ENCODE measurements around the gene PLAAT4. TPM values are rescaled to one million over a fixed set of nuclear protein-coding genes. Genes with fewer than 3 reads are reported as not detected.

Gene PLAAT4
- total and polyA plus RNA-seq, 2 of the 13 experiments (the other 11 are each of a cell fraction or from before 2014, with no cell fraction given), result 0.71 to 1.00 TPM

DNA sequence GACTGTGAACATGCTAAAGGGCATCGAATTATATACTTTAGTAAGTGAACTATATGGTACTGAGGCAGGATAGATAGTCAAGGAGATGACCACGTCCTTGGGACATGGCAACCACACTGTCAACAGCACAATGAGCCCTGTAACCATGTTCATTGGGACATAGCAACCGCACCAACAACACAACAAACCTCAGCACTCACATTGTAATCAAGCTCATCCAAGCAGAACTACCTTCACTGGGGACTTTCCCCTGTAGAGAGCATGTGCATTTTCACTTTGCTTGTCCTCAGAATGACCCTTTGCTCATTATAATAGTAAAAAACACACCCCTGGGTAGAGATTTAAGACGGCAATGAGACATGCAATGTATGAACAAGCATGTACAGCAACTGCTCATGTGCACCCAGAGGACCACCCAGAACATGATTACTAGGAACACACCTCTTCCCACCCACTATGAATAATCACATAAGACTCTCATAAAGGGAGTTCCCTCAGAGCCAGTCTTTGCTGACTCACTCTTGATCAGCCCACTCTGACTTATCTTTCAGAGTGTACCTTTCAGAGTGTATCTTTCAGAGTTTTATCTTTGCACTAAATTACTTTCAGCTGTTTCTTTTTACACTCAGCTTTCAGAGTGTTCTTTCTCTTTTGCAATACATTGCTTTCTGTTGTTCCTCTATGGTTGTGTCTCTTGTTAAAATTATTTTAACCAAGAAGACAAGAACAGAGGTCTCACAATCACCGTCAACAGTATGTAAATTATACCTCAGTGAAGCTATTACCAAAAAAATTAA is 30.6 kb downstream of the PLAAT4 start (continued):
- TF ChIP-seq ARNT (IDR thresholded peaks at IDR 0.05) (no peak), KDM3A (CRISPR knock-in tag; IDR thresholded peaks at IDR 0.05; ENCODE audit: low read depth) (no peak), THAP8 (CRISPR knock-in tag; IDR thresholded peaks at IDR 0.05; ENCODE audit: borderline replicate concordance) (no peak), KMT2B (CRISPR knock-in tag; IDR thresholded peaks at IDR 0.05) (no peak), MATR3 (CRISPR knock-in tag; IDR thresholded peaks at IDR 0.05) (no peak), CENPT (CRISPR knock-in tag; IDR thresholded peaks at IDR 0.05; ENCODE audit: low read depth) (no peak), RFX1 (IDR thresholded peaks at IDR 0.05) (peak; percentile 71; the same call in 1 of the 2 replicates), NR2F6 (IDR thresholded peaks at IDR 0.05) (no peak), NR2F6 (CRISPR knock-in tag; IDR thresholded peaks at IDR 0.05) (no peak), BCL6 (CRISPR knock-in tag; IDR thresholded peaks at IDR 0.05) (no peak), CEBPG (CRISPR knock-in tag; IDR thresholded peaks at IDR 0.05) (no peak), SIX4 (CRISPR knock-in tag; IDR thresholded peaks at IDR 0.05) (no peak), TEAD3 (CRISPR knock-in tag; optimal IDR thresholded peaks at IDR 0.05; ENCODE audit: borderline replicate concordance) (no peak), MXI1 (IDR thresholded peaks at IDR 0.05; ENCODE audit: borderline replicate concordance, low read depth, low read length) (peak; percentile 35; the same call in 1 of the 3 replicates), RARA (CRISPR knock-in tag; IDR thresholded peaks at IDR 0.05) (peak; percentile 40; the same call in 1 of the 2 replicates), HNRNPL (IDR thresholded peaks at IDR 0.05; ENCODE audit: low read depth, low read length) (no peak), POLR2A (IDR thresholded peaks at IDR 0.05; ENCODE audit: insufficient read depth in 1 of 2, low read depth in 2 of 2, low read length in 2 of 2) (no peak)

DNA sequence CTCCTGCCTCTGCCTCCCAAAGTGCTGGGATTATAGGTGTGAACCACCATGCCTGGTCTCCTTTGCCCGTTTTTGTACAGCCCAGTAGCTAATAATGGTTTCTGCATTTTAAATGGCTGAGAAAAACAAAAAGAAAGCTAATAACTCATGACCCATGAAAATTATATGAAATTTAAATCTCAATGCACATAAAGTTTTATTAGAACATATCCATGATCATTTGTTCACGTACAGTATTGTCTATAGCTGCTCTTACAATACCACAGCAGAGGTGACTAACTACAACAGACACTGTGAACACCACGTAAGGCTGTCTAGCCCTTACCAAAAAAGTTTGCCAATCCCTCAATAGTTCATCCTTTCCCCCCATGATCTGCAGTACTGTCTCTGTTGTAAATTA is 33.0 kb downstream of the PLAAT4 start:
- H3K4me3 ChIP-seq (replicated peaks in 1 of 3; ENCODE audit: insufficient read depth in 1 of 3, low read depth in 2 of 3, low read length in 3 of 3), result no peak overlapping the region
- in situ Hi-C loops (cut with HindIII; ENCODE audit: extremely low pct_ligation_motif_present, low pct_unique_long_range_greater_than_20kb), result no loop called here
- no peak overlapping the region for H3K9ac ChIP-seq (ENCODE audit: insufficient read depth, low read depth, low read length)
- DNase-seq (ENCODE audit: low spot score) (no peak), ATAC-seq (no peak), FAIRE-seq (no peak)
- intact Hi-C loops (cut with micrococcal nuclease; ENCODE audit: unreplicated experiment), result no loop called here
- no peaks in the 10 kb centered on the region for H3K9me3 ChIP-seq (ENCODE audit: low read length)
- ChIA-PET CTCF (ENCODE audit: low intra/inter-chr PET ratio, low total read pairs) (no interaction called here), POLR2A (no interaction called here)
- H3K4me1 ChIP-seq (ENCODE audit: insufficient read depth, low read length), result peaks cover 26% of the 10 kb centered on the region
- 66% methylated on average over 3 of the region's 3 CpGs for WGBS (ENCODE audit: low lambda C conversion rate)
- H3K79me2 ChIP-seq (ENCODE audit: insufficient read depth, low read length), result no peaks in the 10 kb centered on the region
- no peaks in the 10 kb centered on the region for H3K27me3 ChIP-seq (ENCODE audit: control insufficient read depth in 1 of 2, insufficient read depth in 2 of 2, low read length in 2 of 2)
- no peak overlapping the region for H3K4me2 ChIP-seq (ENCODE audit: low read depth, low read length)
- H4K20me1 ChIP-seq (ENCODE audit: insufficient read depth, low read length), result no peaks in the 10 kb centered on the region
- H2AFZ ChIP-seq (ENCODE audit: low read length), result no peak overlapping the region
- no TSS peak for BruUV-seq (replicated peaks)
- H3K36me3 ChIP-seq (replicated peaks in 1 of 2; ENCODE audit: control insufficient read depth in 1 of 2, insufficient read depth in 2 of 2, low read length in 2 of 2), result no peaks in the 10 kb centered on the region
- H3K27ac ChIP-seq (ENCODE audit: extremely low read length, insufficient read depth, low read length), result no peak overlapping the region
- TF ChIP-seq HIVEP1 (CRISPR knock-in tag; IDR thresholded peaks at IDR 0.05) (no peak), FOXP1 (IDR thresholded peaks at IDR 0.05) (no peak), FOXP1 (CRISPR knock-in tag; IDR thresholded peaks at IDR 0.05) (no peak), MXD4 (CRISPR knock-in tag; IDR thresholded peaks at IDR 0.05) (no peak), RELA (CRISPR knock-in tag; IDR thresholded peaks at IDR 0.05) (no peak), HDAC1 (CRISPR knock-in tag; IDR thresholded peaks at IDR 0.05) (no peak), CCDC6 (CRISPR knock-in tag; IDR thresholded peaks at IDR 0.05) (no peak), ZNF615 (CRISPR knock-in tag; IDR thresholded peaks at IDR 0.05; ENCODE audit: borderline replicate concordance) (no peak)
